GM19372 (cell line): ENCODE measurements around the gene GAN.
"Not testable (repeated sequence)": the region's sequence is repeated elsewhere in the genome, so short reads cannot be mapped to it uniquely, and the experiment has no call there.

Source experiments
- ATAC-seq: cut with Tn5 transposase; IDR thresholded peaks from one replicate; pipeline ENCODE4 v1.9.1; 2021; ENCODE audit warnings: mild to moderate bottlenecking, low read depth, moderate library complexity; ENCODE audit not compliant: unreplicated experiment

The GAN gene

GRCh38 chr16:81421536-81421935, 106.8 kb downstream of the GAN start:
- no peak for ATAC-seq

- ATAC-seq: not testable (repeated sequence)
Measured at GRCh38 chr16:81422153-81422552, 107.4 kb downstream of the GAN start.

DNA sequence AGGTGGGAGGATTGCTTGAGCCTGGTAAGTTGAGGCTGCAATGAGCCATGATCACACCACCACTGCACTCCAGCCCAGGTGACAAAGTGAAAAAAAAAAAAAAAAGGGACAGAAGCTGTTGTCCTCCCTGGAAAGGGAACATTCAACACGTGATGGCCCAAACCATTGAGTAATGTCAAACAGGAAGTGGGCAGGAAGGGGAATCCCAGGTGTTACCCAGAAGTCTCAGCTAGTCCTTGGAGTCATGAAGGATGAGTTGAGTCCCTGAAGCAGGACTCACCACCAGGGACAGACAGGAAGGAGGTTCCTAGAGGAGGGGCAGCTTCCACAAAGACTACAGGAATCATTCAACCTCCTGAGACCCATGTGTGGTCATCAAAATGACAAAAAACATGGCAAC, 110.0 kb downstream of the GAN start:
- ATAC-seq: no peak

DNA sequence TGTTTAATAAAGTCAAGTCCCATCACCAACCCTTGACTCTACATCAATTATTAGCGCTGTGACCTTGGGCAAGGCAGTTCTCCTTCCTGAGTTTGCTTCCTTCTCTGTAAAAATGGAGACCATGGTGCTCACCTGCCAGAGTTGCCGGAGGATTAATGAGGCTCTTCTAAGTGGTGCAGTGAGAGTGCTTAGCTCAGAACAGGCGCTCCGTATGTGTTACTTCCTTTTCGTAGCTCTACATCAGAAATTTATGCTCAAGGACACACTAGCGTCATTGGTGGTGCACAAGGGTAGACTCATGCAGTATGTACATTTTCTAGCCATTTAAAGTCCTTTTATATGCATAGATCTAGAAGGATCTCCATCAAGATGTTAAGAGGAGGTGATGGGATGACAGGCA, 112.5 kb downstream of the GAN start:
- ATAC-seq: no peak

- no peak for ATAC-seq
Measured at GRCh38 chr16:81429045-81429521, 114.3 kb downstream of the GAN start.

GRCh38 chr16:81431554-81432353, 117.0 kb downstream of the GAN start:
- ATAC-seq: no peak

- no peak for ATAC-seq
Measured at GRCh38 chr16:81432937-81433557, 118.3 kb downstream of the GAN start.

DNA sequence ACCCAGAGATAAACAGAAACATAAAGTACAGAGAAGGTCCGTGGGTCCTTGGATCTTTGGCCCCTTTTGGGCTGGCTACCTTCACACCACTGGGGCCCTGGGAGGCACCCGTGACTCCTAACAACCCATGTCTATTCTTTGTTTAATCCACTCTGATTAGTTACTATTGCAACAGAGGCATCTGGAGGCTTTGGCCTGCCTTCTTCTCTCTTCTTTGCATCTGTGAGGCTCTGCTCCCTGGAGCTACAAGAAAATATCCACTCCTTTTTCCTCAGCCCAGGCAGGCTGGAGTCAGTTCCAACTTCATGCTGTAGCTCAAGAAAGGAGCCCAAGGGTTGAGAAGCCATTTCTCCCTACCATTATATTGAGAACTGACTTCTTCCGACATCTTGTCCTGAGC, 120.3 kb downstream of the GAN start:
- no peak for ATAC-seq

DNA sequence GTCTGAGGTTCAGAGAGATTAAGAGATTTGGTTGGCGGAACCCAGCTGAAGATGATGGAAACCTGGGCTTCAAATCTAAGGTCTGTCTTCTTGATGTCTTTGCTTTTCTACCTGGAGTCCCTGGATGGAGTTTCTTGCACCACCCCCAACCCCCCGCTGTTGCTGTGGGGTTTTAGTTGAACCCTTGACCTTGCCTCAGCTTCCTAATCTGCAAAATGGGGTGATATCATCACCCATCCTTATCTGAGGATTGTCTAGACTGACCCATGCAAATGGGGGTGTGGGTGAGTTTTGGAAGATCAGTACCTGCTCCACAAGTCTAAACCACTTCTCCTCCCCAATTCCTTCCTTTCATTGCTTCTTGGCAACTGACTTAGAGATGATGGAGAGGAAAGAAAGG, 120.8 kb downstream of the GAN start:
- no peak for ATAC-seq

- no peak for ATAC-seq
Measured at GRCh38 chr16:81436386-81436785, 121.6 kb downstream of the GAN start.

- ATAC-seq: no peak
Measured at GRCh38 chr16:81437865-81438264, 123.1 kb downstream of the GAN start.
